Mammary epithelial cell (primary cell): ENCODE results near the gene BNC2.

Source experiments
- EZH2 ChIP-seq: IDR thresholded peaks from 2 replicates; pipeline ENCODE4 v1.6.1; 2012; ENCODE audit warnings: low read length, inconsistent platforms, borderline replicate concordance
- TF ChIP-seq, protein P1 (sequence below), 2 donors: IDR thresholded peaks in 1 of 2; conservative IDR thresholded peaks in 1 of 2; 2 replicates each; pipeline ENCODE4 v1.5.1; 2011 to 2012; ENCODE audit warnings: inconsistent platforms in 2 of 2, low read length in 2 of 2, mild to moderate bottlenecking in 2 of 2, control low read depth in 1 of 2, low read depth in 1 of 2; ENCODE audit not compliant: insufficient read depth in 1 of 2; ENCODE audit errors: extremely low read depth in 1 of 2

DNA sequence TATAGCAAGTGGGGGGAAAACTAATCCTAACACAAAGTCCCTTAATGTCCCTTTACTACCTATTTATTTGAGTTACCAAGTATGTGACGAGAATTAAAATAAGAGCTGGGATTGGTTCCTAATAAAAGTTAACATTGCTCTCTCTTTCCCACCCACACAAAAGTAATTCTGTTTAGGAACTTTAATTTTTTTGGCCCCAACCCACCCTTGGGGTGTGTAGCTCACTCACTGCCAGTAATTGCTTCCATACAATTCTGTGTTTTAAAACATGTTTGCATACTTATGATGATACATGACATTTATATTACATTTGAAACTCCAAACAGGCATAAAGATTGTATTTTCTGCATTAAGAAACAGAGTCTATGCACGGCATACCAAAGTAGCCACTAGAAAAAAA lies 106.5 kb downstream of the BNC2 start:
- TF ChIP-seq, protein P1, sequence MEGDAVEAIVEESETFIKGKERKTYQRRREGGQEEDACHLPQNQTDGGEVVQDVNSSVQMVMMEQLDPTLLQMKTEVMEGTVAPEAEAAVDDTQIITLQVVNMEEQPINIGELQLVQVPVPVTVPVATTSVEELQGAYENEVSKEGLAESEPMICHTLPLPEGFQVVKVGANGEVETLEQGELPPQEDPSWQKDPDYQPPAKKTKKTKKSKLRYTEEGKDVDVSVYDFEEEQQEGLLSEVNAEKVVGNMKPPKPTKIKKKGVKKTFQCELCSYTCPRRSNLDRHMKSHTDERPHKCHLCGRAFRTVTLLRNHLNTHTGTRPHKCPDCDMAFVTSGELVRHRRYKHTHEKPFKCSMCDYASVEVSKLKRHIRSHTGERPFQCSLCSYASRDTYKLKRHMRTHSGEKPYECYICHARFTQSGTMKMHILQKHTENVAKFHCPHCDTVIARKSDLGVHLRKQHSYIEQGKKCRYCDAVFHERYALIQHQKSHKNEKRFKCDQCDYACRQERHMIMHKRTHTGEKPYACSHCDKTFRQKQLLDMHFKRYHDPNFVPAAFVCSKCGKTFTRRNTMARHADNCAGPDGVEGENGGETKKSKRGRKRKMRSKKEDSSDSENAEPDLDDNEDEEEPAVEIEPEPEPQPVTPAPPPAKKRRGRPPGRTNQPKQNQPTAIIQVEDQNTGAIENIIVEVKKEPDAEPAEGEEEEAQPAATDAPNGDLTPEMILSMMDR (conservative IDR thresholded peaks at IDR 0.05 in 1 of 2, IDR thresholded peaks at IDR 0.05 in 1 of 2; ENCODE audit: extremely low read depth in 1 of 2, insufficient read depth in 1 of 2, low read depth in 1 of 2, low read length in 2 of 2) = no peak
- no peak for TF ChIP-seq EZH2
